ENCODE data around the gene PFAS. TPM values are rescaled to one million over a fixed set of nuclear protein-coding genes. Genes with fewer than 3 reads are reported as not detected.

The PFAS gene
- total RNA-seq, 1 experiment from 2014 or later: 246 TPM

GRCh38 chr17:8226536-8227237 is 22.4 kb upstream of the PFAS start:
- peaks cover 34% of the 10 kb centered on the region for H3K36me3 Mint-ChIP-seq
- no peaks in the 10 kb centered on the region for H3K9me3 Mint-ChIP-seq
- H3K4me1 Mint-ChIP-seq: peaks cover 15% of the 10 kb centered on the region
- H3K27ac Mint-ChIP-seq: peak overlapping the region; percentile 98
- ATAC-seq (peak; percentile 11), DNase-seq (ENCODE audit: low spot score) (peak; percentile 81)
- POLR2A ChIA-PET: interaction anchor here (0.8 to 2.2 kb wide), 6 partner anchors 16 to 62 kb away, joined by 3 to 15 read pairs (median 4); partner anchors contain the start of genes AURKB, CTC1, PFAS and RANGRF
- CTCF ChIA-PET: interaction anchor here (0.7 to 1.6 kb wide), 4 partner anchors 29 to 236 kb away, joined by 3 read pairs; partner anchors contain the start of gene RANGRF
- H3K4me3 Mint-ChIP-seq: peak overlapping the region; percentile 79
- H3K27me3 Mint-ChIP-seq (ENCODE audit: low read depth): peaks cover 7% of the 10 kb centered on the region
- TF ChIP-seq SOX15 (CRISPR knock-in tag; IDR thresholded peaks at IDR 0.05) (no peak), NR3C1 (CRISPR knock-in tag; conservative IDR thresholded peaks at IDR 0.05; ENCODE audit: low read depth) (no peak), ZBTB43 (CRISPR knock-in tag; IDR thresholded peaks at IDR 0.05) (no peak), ESRRA (CRISPR knock-in tag; IDR thresholded peaks at IDR 0.05; ENCODE audit: borderline replicate concordance) (no peak), PRDM15 (CRISPR knock-in tag; IDR thresholded peaks at IDR 0.05) (no peak), USF1 (CRISPR knock-in tag; IDR thresholded peaks at IDR 0.05) (peak; percentile 35; the same call in 1 of the 2 replicates), ZNF532 (CRISPR knock-in tag; IDR thresholded peaks at IDR 0.05; ENCODE audit: borderline replicate concordance) (peak; percentile 92), ZNF138 (CRISPR knock-in tag; conservative IDR thresholded peaks at IDR 0.05) (no peak), ERG (CRISPR knock-in tag; IDR thresholded peaks at IDR 0.05) (peak; percentile 85), JAZF1 (CRISPR knock-in tag; IDR thresholded peaks at IDR 0.05) (peak; percentile 84; the same call in 1 of the 2 replicates), STAT6 (CRISPR knock-in tag; conservative IDR thresholded peaks at IDR 0.05; ENCODE audit: low read depth) (no peak), KAT7 (CRISPR knock-in tag; IDR thresholded peaks at IDR 0.05; ENCODE audit: borderline replicate concordance) (no peak), TEAD1 (CRISPR knock-in tag; IDR thresholded peaks at IDR 0.05) (no peak), RORB (CRISPR knock-in tag; IDR thresholded peaks at IDR 0.05) (peak; percentile 84; the same call in 1 of the 2 replicates), ZNF671 (CRISPR knock-in tag; IDR thresholded peaks at IDR 0.05) (peak; percentile 87), IRF2 (CRISPR knock-in tag; IDR thresholded peaks at IDR 0.05; ENCODE audit: borderline replicate concordance, low read depth) (no peak), ZNF232 (CRISPR knock-in tag; IDR thresholded peaks at IDR 0.05) (no peak), ZMAT4 (CRISPR knock-in tag; IDR thresholded peaks at IDR 0.05) (peak; percentile 95; the same call in 1 of the 2 replicates), ATF1 (CRISPR knock-in tag; IDR thresholded peaks at IDR 0.05) (no peak), PRRX2 (CRISPR knock-in tag; IDR thresholded peaks at IDR 0.05) (peak; percentile 81), ZNF121 (CRISPR knock-in tag; IDR thresholded peaks at IDR 0.05) (no peak), FOXJ3 (CRISPR knock-in tag; IDR thresholded peaks at IDR 0.05; ENCODE audit: borderline replicate concordance) (no peak)

Measured in WTC11 (cell line).